Measurements from ENCODE around the gene PAOX.
A peak's percentile ranks its signal among the peaks of the same experiment; 100 is the strongest.
"Not testable (repeated sequence)": the region's sequence is repeated elsewhere in the genome, so short reads cannot be mapped to it uniquely, and the experiment has no call there.

Gene PAOX

GRCh38 chr10:133368153-133368552, 10.9 kb upstream of the PAOX start:
- Histone ChIP-seq H3K27me3 (replicated peaks; ENCODE audit: control insufficient read depth, insufficient read depth, low read length) (no peaks in the 10 kb centered on the region), H3K4me3 (replicated peaks; ENCODE audit: low read depth, low read length) (no peak overlapping the region), H3K36me3 (ENCODE audit: control insufficient read depth, insufficient read depth, low read length) (peaks cover 27% of the 10 kb centered on the region)
- DNase-seq (ENCODE audit: extremely low read depth, insufficient read length) = no peak
- no peak for TF ChIP-seq CTCF (IDR thresholded peaks at IDR 0.05; ENCODE audit: insufficient read depth, low read length, poor library complexity, severe bottlenecking)

GRCh38 chr10:133370030-133370786, 8.9 kb upstream of the PAOX start:
- Histone ChIP-seq H3K27me3 (replicated peaks; ENCODE audit: control insufficient read depth, insufficient read depth, low read length) (no peaks in the 10 kb centered on the region), H3K4me3 (replicated peaks; ENCODE audit: low read depth, low read length) (no peak overlapping the region), H3K36me3 (ENCODE audit: control insufficient read depth, insufficient read depth, low read length) (peaks cover 23% of the 10 kb centered on the region)
- TF ChIP-seq CTCF (IDR thresholded peaks at IDR 0.05; ENCODE audit: insufficient read depth, low read length, poor library complexity, severe bottlenecking) = no peak
- DNase-seq (ENCODE audit: extremely low read depth, insufficient read length) = no peak

DNA sequence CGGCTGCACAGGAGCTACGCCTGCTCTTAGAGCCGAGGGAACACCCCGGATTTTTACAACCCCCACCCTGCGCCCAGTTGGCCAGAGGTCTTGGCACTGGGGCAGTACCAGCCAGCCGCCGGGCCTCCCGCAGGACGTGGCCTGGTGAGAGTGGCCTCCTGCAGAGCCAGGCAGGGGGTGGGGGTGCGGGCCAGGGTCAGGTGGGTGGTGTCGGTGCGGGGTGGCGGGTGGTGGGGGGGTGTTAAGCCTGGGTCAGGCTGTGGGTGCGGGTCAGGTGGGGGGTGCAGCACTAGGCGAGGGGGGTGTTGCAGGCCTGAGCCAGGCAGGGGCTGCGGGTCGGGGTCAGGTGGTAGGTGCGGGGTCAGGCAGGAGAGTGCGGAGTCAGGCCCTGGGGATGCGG, 6.6 kb upstream of the PAOX start:
- H3K27me3 ChIP-seq (replicated peaks; ENCODE audit: control insufficient read depth, insufficient read depth, low read length) = no peaks in the 10 kb centered on the region
- TF ChIP-seq CTCF (IDR thresholded peaks at IDR 0.05; ENCODE audit: insufficient read depth, low read length, poor library complexity, severe bottlenecking) = no peak
- no peak for DNase-seq (ENCODE audit: extremely low read depth, insufficient read length)
- H3K36me3 ChIP-seq (ENCODE audit: control insufficient read depth, insufficient read depth, low read length) = peaks cover 10% of the 10 kb centered on the region
- peak overlapping the region; percentile 94 for H3K4me3 ChIP-seq (replicated peaks; ENCODE audit: low read depth, low read length)

DNA sequence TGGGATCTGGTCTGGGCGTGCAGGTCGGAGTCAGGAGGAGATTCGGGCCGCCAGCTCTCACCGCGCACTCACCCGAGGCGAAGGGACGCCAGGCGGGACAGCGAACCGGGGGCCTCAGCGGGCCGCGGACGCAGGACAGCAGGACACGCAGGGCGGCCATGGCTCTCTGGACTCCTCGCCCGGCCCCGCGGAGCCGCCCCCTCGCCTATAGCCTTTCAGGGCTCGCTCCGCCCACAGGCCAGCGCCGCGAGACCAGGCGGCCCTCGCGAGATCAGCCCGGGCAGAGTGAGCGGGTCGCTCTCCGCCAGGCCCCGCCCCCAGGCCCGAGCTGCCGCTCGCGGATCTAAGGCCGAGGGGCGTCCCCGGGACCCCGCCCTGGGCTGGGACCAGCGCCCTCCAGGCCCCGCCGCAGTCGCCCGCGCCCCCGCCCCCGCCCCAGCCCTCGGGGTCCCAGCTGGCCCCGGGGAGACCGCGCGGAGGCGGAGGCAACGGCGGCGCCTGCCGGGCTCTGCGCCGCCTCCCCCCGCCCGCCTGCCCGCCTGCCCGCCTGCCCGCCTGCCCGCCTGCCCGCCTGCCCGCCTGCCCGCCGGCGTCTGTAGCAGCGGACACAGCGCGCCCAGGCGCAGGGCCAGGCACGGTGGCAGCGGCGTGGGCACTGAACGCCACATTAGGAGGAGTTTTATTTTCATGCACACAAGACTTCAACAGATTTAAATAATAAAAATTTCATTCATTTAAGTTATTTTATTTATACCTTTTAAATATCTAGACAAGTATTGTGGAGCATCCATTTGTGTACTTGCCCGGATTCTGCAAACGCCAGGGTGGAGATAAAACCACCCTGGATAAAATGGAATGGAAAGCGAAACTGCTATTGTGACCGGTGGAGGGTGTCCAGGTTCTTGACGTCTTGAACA, 5.6 kb upstream of the PAOX start, which contains the start of gene ECHS1:
Gene ECHS1, minus strand, starts transcription at position 181 of the 917 bp plus-strand sequence. Its CDS starts 21 bp downstream, at position 160.
- no peak for TF ChIP-seq CTCF (IDR thresholded peaks at IDR 0.05; ENCODE audit: insufficient read depth, low read length, poor library complexity, severe bottlenecking)
- no peaks in the 10 kb centered on the region for H3K27me3 ChIP-seq (replicated peaks; ENCODE audit: control insufficient read depth, insufficient read depth, low read length)
- peaks cover 9% of the 10 kb centered on the region for H3K36me3 ChIP-seq (ENCODE audit: control insufficient read depth, insufficient read depth, low read length)
- peak; percentile 94 for DNase-seq (ENCODE audit: extremely low read depth, insufficient read length)
- peak within 1 kb of the TSS; percentile 94 for H3K4me3 ChIP-seq (replicated peaks; ENCODE audit: low read depth, low read length)

GRCh38 chr10:133375357-133376115, 3.5 kb upstream of the PAOX start:
- no peak for DNase-seq (ENCODE audit: extremely low read depth, insufficient read length)
- no peaks in the 10 kb centered on the region for H3K27me3 ChIP-seq (replicated peaks; ENCODE audit: control insufficient read depth, insufficient read depth, low read length)
- H3K4me3 ChIP-seq (replicated peaks; ENCODE audit: low read depth, low read length) = no peak overlapping the region
- no peaks in the 10 kb centered on the region; the same call in 1 of the 2 replicates for H3K36me3 ChIP-seq (ENCODE audit: control insufficient read depth, insufficient read depth, low read length)
- TF ChIP-seq CTCF (IDR thresholded peaks at IDR 0.05; ENCODE audit: insufficient read depth, low read length, poor library complexity, severe bottlenecking) = no peak

- not testable (repeated sequence) for H3K4me3 ChIP-seq (replicated peaks; ENCODE audit: low read depth, low read length); H3K36me3 ChIP-seq (ENCODE audit: control insufficient read depth, insufficient read depth, low read length); DNase-seq (ENCODE audit: extremely low read depth, insufficient read length); H3K27me3 ChIP-seq (replicated peaks; ENCODE audit: control insufficient read depth, insufficient read depth, low read length)
Observed at GRCh38 chr10:133376183-133376582, 2.9 kb upstream of the PAOX start.

All from GM06990 (cell line).